PC-9 (cell line): ENCODE measurements around the gene MAN2A1.

Source experiments
- CTCF ChIP-seq: fragments of 200-600 bp; sonication (generic); conservative IDR thresholded peaks from 2 replicates; pipeline ENCODE4 v1.6.1; 2017; ENCODE audit warnings: mixed run types, antibody characterized with exemption, mild to moderate bottlenecking, moderate library complexity
- EZH2 ChIP-seq: fragments of 200-600 bp; sonication (generic); IDR thresholded peaks from 2 replicates; pipeline ENCODE4 v1.8.0; 2017; ENCODE audit warnings: antibody characterized with exemption, low read depth

GRCh38 chr5:109707531-109707930, 17.8 kb downstream of the MAN2A1 start:
- no peak for TF ChIP-seq EZH2
- TF ChIP-seq CTCF = no peak
